Measurements from ENCODE around the gene MRGPRF.

Gene MRGPRF

GRCh38 chr11:69018924-69019323 is 5.9 kb upstream of the MRGPRF start:
- DNase-seq, result no peak

DNA sequence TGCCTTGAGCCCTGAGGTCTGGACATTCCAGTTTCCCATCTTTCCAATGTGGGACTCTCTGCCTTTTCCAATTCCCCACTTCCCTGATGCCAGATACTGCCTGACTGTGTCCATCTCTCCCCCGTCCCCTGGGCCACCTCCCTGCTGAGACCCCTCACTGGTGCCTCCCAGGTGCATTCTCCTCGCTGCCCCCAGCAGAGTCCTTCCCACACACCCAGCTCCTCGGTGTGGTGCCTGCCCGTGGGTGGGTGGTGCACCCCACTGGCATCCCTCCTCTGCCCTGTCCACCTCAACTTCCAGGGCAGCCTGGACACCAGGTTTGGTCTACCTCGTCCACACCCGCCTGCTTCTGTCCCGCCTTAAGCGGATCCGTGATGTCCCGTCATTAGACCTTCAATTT is 4.9 kb upstream of the MRGPRF start:
- DNase-seq, result no peak

DNA sequence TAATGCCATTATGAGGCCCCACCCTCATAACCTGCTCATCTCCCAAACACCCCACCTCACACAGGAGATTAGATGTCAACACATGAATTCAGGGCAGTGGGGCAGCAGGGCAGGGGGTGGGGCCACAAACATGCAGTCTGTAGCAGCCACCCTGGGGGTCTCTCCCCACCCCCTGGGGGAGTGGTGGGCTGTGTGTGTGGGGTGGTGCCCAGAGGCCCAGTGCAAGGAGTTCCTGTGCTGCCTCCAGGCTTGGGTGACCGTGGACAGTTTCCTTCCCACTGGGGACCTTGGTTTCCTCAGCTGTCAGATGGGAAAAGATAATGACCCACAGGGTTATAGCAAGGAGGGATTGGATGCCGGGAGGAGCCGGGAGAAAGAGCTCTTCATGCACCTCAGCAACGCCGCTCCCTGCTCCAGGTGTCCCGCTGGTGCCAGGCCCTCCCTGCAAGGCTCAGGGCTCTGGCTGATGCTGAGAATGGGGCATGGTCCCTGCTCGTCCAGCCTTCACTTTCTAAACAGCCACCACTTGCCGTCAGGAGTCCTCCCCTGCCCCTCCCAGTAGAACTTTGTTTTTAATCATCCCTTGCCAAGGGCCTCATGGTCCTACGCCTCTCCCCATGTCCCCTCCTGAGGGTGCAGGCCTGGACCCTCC is 2.0 kb upstream of the MRGPRF start:
- no peak for DNase-seq

DNA sequence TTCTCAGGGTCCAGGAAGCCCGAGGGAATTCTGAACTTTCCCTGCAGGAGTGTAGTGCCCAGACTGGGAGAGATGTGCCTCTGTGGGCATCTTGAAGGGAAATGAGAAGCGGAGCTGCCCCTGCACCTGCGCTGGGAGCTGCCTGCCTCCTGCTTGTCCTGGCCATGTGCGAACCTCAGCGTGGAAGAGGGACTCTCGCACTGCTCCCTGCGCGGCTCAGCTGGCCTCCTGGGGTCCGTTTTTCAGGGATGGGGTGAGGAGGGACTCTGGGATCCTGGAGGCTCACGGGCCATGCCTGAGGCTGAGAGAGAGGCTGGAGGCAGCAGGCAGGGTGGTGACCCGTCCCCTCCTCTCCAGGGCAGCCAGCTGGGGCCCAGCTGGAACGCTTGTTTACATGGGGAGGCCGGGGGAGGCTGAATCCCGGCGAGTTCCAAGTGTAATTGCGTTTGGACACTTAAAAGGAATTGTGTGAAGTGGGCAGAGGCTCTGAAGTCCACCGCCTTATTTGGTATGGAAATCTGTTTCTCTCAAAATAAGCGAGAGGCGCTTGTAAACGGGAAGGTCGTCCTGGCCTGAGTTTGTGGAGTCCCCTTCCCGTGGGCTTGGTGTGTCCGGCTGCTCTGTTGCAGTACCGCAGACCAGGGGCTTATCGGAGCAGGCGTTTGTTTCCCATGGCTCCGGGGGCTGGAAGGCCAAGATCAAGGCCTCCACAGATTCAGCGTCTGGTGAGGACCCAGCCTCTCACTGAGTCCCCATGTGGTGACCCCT is 1.2 kb upstream of the MRGPRF start:
- no peak for DNase-seq

DNA sequence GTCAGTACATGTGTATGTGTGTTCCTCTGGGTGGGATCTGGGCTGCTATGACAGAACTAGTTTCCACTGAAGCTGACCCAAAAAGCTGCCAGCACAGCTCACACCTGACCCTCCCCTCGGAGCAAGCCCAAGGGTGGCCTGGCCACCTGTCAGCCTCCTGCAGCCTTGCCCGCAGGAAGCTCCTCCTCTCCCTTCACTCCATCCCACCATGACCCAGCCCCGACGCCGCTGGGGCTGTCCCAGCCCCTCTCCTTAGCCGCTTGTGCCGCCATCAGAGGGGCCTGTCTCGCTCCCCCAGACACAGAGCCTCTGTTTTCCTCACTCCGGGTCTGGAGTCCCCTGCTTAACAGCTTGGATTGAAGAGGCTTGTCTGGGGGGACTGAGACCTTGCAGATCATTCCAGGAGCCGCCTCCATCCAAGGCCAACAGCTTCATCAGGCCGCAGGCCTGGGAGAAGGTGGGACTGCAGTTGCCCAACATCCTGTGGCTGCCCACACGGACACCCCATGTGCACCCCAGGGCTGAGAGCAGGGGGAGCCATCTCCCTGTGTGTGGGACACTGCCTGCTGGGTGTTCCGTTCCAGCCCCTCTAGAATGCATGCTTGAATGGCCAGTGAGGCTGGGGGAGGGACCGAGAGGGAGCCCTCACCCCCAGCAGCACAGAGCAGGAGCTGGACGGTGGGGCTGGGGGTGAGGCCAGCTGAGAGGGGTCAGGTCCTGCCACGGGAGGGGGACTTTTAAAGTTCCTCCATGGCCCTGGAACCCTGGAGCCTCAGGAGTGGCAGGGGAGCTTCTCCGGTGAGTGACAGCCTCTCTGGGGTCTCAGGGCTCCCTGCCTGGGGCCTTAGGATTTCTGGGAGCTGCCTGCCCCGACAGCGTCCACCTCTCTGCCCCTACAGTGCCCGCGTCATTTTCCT is 696 bp downstream of the MRGPRF start:
- DNase-seq, result no peak

DNA sequence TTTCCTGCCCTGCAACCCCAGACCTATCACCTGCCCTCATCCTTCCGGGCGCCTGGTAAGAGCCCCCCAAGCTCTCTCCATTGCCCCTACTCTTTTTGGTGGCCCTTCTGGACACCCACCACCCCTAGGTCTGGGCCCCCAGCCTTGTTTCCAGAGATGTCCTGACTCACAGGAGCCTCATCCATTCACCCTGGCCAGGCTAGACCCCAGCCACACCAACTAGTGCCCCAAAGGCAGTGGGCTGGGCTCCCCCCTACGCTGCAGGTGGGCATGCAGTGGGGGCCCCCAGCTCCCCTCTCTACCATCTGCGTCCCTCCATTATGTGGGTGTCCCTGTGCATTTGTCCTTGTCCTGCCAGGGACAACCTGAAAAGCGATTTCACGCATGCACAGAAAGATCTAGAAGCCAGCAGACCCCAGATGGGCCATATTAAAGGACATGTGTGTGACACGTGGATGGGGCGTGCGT is 1.4 kb downstream of the MRGPRF start:
- DNase-seq, result no peak

DNA sequence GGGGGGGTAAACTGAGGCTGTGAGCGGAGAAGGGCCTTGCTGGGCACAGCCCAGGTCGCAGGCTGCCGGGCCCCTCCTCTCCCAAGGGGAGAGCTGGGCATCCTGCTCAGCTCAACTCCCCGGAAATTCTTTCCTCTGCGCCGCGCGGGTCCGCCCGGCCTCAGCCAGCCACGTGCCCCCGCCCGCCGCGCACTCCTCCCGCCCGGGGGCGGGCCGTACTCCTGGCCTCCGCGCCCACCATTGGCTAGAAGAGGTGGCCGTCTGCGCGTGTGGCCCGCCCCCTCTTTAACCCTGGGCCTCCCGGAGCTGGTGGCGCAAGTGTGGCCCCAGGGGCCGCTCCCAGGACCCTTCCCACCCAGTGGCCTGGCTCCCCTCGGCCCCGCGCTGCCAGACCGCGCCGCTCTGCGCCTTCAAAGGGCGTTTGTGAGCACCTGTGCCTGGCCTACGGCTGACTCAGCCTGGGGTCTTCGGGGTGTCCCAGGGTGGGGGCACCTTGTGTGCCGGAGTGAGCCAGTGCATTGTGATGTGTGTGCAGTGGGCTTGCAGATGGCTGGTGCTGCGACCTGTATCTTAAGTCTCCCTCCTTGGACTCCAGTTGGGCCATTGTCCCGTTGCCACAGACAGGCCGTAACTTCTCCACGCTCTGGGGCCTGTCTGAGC is 2.0 kb downstream of the MRGPRF start:
- no peak for DNase-seq

DNA sequence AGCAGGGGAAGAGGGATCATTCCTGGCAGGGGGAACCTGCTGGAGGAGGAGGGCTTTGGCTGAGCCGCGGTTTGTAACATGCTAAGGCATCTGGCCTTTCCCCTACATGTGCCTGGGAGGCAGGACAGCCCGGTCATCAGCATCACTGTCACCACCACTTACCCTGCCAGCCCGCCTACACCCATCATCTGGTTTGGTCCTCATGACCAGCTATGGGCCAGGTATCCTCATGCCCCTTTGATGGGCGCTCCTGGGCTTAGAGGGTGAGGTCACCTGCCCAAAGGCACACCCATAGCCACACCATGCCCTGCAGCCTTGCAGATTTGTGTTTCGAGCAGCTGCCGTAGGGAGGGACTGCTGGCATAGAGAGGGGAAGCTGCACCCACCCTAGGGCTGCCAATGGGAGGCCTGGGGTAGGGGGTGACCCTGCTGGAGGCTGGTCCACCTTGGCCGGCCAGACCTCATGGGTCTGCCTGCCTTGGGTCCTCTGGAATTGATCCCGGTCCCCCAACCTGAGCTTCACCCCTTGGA is 2.6 kb downstream of the MRGPRF start:
- no peak for DNase-seq

- DNase-seq, result no peak
These were observed 3.4 kb downstream of the MRGPRF start for GRCh38 chr11:69009441-69010211.

GRCh38 chr11:69008737-69009440 is 4.2 kb downstream of the MRGPRF start:
- DNase-seq, result no peak

DNA sequence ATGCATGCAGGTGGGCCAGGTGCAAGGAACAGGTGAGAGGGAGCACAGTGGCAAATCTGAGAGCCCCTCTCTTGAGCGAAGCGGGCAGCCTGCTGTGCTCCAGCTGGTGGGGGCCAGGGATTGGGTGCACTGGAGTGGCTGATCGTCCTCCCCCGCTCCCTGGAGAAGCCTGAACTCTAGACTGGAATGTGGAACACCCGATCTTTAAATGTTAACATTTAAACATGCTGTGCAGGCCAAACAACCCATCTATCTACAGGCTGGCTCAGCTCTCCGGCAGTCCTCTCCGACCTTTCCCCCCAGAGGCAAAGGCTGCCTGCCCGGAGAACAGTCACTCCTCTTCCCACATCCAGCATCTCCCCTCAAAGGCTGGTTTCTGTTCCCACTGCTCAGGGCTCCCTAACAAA is 5.1 kb downstream of the MRGPRF start:
- no peak for DNase-seq

DNA sequence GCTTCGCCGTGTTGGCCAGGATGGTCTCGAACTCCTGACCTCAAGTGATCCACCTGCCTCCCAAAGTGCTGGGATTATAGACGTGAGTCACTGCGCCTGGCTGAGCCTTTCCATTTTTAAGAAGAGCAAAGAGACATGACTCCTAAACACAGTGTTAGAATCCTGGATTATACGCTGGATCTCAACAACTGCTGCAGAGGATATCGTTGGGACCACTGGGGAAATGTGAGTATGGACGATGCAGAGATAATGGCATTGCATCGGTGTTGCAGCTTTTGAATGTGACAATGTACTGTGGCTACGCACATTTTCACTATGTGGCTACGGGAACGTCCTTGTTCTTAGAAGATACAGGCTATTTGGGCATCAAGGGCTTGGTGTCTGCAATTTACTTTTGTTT is 6.2 kb downstream of the MRGPRF start:
- no peak for DNase-seq

GRCh38 chr11:69005631-69006368 is 7.2 kb downstream of the MRGPRF start:
- no peak for DNase-seq

- no peak for DNase-seq
These were observed 7.8 kb downstream of the MRGPRF start for GRCh38 chr11:69005183-69005630.

GRCh38 chr11:69004411-69005182 is 8.4 kb downstream of the MRGPRF start:
- no peak for DNase-seq

GRCh38 chr11:69003866-69004367 is 9.1 kb downstream of the MRGPRF start:
- no peak for DNase-seq

DNA sequence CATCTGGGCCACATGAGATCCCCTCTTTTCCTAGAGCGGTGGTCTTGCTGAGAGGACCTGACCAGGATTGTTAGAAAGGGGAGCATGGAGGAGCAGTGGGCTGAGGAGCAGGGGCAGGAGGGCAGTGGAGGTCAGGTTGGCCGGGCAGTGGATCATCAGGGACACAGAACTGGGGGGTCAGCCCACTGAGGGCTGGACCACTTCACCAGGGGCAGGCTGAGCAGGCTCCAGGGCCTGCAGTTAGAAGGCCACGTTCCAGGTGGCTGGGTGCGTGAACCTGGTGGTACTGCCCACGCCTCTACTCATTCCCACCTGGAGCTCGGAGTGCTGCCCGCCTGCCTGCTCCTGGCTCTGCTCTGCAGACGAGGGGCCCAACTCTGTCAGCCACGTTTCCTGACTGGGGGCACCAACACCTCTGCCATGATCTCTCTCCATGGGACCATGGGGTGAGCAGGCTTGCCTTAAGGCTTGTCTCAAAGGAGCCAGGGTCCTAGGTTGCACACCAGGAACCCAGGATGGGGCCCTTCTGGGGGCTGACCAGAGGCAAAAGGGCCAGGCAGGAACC is 9.7 kb downstream of the MRGPRF start:
- no peak for DNase-seq

- no peak for DNase-seq
These were observed 10.3 kb downstream of the MRGPRF start for GRCh38 chr11:69002570-69003231.
